NCI-H774 (cell line): ENCODE measurements around the gene PRSS21.

Experiments
- DNase-seq: peaks from one replicate; lab custom pipeline; 2025; lab: John Stamatoyannopoulos, UW

The PRSS21 gene

GRCh38 chr16:2779978-2780898 lies 36.8 kb upstream of the PRSS21 start:
- no peak for DNase-seq

- DNase-seq = no peak
Measured at GRCh38 chr16:2782583-2783351, 34.3 kb upstream of the PRSS21 start.

GRCh38 chr16:2783581-2784357 lies 33.3 kb upstream of the PRSS21 start:
- DNase-seq = no peak

- no peak for DNase-seq
Measured at GRCh38 chr16:2784358-2785100, 32.5 kb upstream of the PRSS21 start.

- DNase-seq = no peak
Measured at GRCh38 chr16:2785101-2785991, 31.7 kb upstream of the PRSS21 start.

GRCh38 chr16:2786061-2786825 lies 30.8 kb upstream of the PRSS21 start:
- no peak for DNase-seq

- DNase-seq = no peak
Measured at GRCh38 chr16:2786826-2787151, 30.2 kb upstream of the PRSS21 start.

GRCh38 chr16:2787406-2787805 lies 29.6 kb upstream of the PRSS21 start, which contains the start of gene PRSS33:
Gene PRSS33, minus strand, starts transcription at chr16:2787560. Its CDS starts 1,013 bp downstream, at chr16:2786547.
- no peak for DNase-seq

- DNase-seq = no peak
Measured at GRCh38 chr16:2787961-2788360, 29.1 kb upstream of the PRSS21 start.

- DNase-seq = no peak
Measured at GRCh38 chr16:2790631-2791030, 26.4 kb upstream of the PRSS21 start.

GRCh38 chr16:2791174-2791573 lies 25.9 kb upstream of the PRSS21 start:
- no peak for DNase-seq

GRCh38 chr16:2792940-2793339 lies 24.1 kb upstream of the PRSS21 start:
- DNase-seq = no peak

GRCh38 chr16:2795395-2796143 lies 21.5 kb upstream of the PRSS21 start:
- DNase-seq = no peak

GRCh38 chr16:2798723-2799204 lies 18.3 kb upstream of the PRSS21 start:
- DNase-seq = no peak

- DNase-seq = no peak
Measured at GRCh38 chr16:2799205-2799858, 17.7 kb upstream of the PRSS21 start.

- peak; percentile 39 for DNase-seq
Measured at GRCh38 chr16:2799859-2800226, 17.2 kb upstream of the PRSS21 start.

GRCh38 chr16:2803545-2804195 lies 13.4 kb upstream of the PRSS21 start:
- DNase-seq = no peak

GRCh38 chr16:2804728-2805127 lies 12.3 kb upstream of the PRSS21 start:
- DNase-seq = no peak
